ENCODE data around the gene PARP14.
"Not testable (repeated sequence)": the region's sequence is repeated elsewhere in the genome, so short reads cannot be mapped to it uniquely, and the experiment has no call there.

PARP14 gene

GRCh38 chr3:122680475-122681283 is at the start of gene PARP14:
Gene PARP14 (plus strand): TSS chr3:122680839. CDS start chr3:122680884, 45 bp downstream.
- peak; percentile 96 to 97 (median 96) for DNase-seq

GRCh38 chr3:122635789-122636188 is 44.9 kb upstream of the PARP14 start:
- DNase-seq, result no peak

DNA sequence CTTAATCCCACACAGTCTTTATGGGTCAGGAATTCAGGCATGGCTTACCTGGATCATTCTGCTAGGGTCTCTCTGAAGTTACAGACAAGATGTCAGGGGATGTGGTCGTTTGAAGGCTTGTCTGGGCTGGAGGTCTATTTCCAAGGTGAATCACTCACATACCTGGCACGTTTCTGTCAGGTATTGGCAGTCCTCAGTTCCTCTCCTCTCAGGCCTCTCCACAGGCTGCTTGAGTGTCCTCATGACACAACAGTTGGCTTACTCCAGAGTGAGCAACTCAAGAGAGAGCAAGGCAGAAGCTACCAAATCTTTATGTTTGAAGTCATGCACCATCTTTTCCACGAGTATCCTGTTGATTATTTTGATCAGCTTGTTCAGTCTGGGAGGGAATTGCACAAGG is 43.9 kb upstream of the PARP14 start:
- DNase-seq, result no peak

DNA sequence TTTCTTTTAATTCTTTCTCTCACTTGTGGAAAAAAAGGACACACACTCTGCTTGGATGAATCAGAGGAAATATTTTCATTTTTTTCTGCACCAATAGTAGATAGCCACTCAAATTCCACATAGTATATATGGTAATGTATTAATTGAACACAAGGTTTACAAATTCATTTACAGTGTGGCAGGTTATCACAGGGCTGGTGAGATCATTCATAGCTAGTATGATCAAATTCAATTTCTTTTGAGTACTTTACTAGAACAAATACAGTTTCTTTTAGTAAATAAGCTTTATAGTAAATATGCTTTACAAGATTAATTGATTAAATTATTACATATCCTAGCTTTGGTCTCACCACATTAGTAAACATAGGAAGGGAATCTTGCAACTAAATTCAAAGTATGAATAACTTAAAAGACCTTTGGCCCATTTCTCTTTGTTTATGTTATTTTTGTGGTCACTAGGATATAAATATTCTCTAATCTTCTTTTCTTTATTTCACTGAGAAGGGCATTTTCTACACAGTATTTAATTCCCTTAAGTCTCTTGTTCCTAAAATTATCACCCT is 40.1 kb upstream of the PARP14 start:
- no peak for DNase-seq

- no peak for DNase-seq
These were observed 37.7 kb upstream of the PARP14 start for GRCh38 chr3:122642935-122643334.

GRCh38 chr3:122646146-122646988 is 34.3 kb upstream of the PARP14 start:
- no peak for DNase-seq

- DNase-seq, result not testable (repeated sequence)
These were observed 29.3 kb upstream of the PARP14 start for GRCh38 chr3:122651233-122651907.

DNA sequence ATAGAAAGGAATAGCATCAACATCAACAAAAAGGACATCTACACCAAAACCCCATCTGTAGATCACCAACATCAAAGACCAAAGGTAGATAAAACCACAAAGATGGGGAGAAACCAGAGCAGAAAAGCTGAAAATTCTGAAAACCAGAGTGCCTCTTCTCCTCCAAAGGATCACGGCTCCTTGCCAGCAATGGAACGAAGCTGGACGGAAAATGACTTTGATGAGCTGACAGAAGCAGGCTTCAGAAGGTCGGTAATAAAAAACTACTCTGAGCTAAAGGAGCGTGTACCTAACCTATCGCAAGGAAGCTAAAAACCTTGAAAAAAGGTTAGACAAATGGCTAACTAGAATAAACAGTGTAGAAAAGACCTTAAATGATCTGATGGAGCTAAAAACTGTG is 28.7 kb upstream of the PARP14 start:
- DNase-seq, result not testable (repeated sequence)

DNA sequence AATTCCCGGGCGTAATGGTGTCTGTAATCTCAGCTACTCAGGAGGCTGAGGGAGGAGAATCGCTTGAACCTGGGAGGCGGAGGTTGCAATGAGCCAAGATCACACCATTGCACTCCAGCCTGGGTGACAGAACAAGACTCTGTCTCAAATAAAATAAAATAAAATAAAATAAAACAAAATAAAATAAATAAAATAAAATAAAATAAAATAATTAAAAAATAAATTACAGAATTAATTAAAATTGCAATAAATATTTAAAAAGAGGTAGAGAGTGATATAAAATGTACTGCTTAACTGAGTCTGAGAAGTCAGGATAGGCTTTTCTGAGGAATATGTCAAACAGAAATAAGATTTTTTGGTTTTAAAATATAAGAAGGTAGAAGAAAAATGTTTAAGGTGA is 22.3 kb upstream of the PARP14 start:
- not testable (repeated sequence) for DNase-seq

DNA sequence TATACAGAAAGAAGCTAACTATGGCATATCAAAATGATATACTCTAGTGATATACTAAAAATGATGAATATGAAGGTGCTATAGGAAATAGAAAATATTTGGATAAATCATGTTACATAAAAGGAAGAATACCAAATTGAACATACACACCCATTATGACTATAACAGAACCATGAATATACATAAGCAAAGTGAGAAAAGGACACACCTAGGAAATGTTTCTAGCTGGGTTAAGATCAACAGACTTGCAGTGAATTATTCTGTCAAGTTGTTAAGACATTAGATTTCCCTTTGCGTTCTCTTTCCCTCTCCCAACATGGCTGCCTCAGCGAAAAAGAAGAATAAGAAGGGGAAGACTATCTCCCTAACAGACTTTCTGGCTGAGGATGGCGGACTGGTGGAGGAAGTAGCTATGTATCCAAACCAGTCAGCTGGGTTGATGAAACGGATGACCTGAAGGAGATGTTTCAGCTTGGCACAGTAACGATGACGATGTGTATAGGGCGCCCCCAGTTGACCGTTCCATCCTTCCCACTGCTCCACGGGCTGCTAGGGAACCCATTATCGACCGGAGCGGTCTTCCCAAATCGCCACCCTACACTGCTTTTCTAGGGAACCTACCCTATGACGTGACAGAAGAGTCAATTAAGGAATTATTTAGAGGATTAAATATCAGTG is 20.2 kb upstream of the PARP14 start:
- DNase-seq, result no peak

DNA sequence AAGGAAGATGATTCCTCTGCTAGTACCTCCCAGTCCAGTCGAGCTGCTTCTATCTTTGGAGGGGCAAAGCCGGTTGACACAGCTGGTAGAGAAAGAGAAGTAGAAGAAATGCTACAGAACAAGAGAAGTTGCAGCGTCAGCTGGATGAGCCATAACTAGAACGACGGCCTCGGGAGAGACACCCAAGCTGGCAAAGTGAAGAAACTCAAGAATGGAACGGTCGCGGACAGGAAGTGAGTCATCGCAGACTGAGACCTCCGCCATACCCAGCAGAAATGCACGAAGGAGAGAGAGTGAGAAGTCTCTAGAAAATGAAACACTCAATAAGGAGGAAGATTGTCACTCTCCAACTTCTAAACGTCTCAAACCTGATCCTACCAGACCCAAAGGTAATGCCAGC is 19.0 kb upstream of the PARP14 start:
- DNase-seq, result peak; percentile 55 to 63 (median 61)

GRCh38 chr3:122662505-122662904 is 18.1 kb upstream of the PARP14 start:
- no peak for DNase-seq

DNA sequence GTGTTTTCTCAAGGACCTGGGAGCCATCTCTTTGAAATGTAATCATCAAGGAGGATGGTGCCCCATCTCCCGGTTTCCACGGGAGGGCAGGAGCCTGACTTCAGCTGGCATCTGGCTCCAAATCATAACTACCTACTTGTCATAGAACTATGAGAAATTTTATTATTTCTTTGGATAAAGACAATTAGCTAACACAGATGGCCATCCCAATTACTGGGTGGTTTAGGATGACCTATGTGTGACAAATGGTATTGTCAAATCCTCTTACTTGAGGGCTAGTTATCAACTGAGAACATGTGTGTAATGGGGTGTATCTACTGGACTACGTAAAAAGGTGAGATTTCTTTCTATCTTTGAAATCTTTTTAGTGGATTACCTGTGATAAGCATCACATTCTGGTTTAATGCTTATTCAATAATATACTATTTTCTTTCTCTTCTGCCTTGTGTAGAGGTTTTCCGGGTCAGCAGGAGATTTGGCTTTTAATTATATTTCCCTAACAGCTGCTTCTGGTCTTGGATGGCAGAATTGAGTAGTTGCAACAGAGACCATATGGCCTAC is 15.3 kb upstream of the PARP14 start:
- no peak for DNase-seq

- no peak for DNase-seq
These were observed 14.8 kb upstream of the PARP14 start for GRCh38 chr3:122665881-122666280.

DNA sequence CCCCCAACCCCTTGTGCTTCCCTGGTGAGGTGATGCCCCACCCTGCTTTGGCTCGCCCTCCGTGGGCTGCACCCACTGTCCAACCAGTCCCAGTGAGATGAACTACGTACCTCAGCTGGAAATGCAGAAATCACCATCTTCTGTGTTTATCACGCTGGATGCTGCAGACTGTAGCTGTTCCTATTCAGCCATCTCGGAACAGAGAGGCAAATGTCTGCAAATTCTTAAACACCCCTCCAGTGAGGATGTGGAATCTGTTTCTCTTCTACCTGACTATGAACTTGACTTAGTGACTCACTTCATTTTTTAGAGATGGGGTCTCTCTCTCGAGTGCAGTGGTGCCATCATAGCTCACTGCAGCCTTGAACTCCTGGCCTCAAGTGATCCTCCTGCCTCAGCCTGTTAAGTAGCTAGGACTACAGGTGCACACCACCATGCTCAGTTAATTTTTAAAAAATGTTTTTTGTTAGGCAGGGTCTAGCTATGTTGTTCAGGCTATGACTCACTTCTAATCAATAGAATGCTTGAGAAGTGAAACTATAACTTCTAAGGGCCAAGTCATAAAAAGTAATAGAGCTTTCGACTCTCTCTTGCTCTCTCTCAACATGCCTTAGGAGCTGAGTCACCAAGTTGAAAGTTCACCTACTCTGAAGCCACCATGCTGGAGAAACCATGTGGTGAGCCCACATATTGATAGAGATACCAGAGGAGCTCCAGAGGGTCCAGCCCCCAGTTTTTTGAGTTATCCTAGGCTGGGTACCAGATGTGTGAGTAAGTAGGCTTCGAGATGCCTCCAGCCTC is 11.5 kb upstream of the PARP14 start:
- DNase-seq, result no peak

DNA sequence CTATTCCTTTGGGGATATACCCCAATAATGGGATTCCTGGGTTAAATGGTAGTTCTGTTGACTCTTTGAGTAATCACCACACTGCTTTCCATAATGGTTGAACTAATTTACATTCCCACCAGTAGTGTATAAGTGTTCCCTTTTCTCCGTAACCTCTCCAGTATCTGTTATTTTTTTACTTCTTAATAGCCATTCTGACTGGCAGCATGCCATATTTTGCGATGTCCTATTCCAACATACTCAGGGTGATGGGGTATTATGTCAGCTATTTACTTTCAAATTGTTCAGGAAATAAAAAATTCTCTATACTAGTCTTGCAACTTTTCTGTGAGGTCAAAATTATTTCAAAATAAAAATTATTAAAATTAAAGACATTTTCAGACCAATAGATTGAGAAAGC is 9.1 kb upstream of the PARP14 start:
- no peak for DNase-seq

GRCh38 chr3:122674339-122674738 is 6.3 kb upstream of the PARP14 start:
- DNase-seq, result no peak

- no peak for DNase-seq
These were observed 3.9 kb upstream of the PARP14 start for GRCh38 chr3:122676759-122677158.

DNA sequence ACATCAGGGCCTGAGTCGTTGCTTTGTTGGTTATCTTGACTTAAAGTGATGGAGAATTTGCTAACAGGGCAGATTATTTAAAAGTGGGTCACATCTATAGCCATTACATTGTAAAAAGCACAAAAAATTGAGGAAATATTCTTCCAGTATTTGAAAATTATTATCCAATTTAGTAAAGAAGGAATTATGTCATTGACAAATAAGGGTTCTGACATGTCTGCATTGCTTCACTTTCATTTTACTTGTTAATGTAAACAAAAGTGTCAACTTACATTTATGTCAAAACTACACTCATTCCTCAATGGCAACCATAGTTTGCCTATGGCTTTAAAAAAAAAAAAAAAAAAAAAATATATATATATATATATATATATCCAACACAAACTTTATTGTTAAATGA is 3.4 kb upstream of the PARP14 start:
- DNase-seq, result no peak

GRCh38 chr3:122678506-122678905 is 2.1 kb upstream of the PARP14 start:
- peak; percentile 79 to 90 (median 87) for DNase-seq
